Stimulated activated naive CD4-positive, alpha-beta T cell (primary cell): ENCODE measurements around the gene NUCB2.

Experiments
- DNase-seq, 6 experiments: peaks; one replicate each; lab custom pipeline; 2025; lab: John Stamatoyannopoulos, UW

Gene NUCB2

GRCh38 chr11:17268902-17269301, 7.6 kb upstream of the NUCB2 start:
- DNase-seq = no peak

GRCh38 chr11:17272801-17273200, 3.7 kb upstream of the NUCB2 start:
- DNase-seq = no peak

GRCh38 chr11:17273211-17273610, 3.3 kb upstream of the NUCB2 start:
- DNase-seq = no peak

- DNase-seq = no peak
These were observed 2.8 kb upstream of the NUCB2 start for GRCh38 chr11:17273668-17274282.

- no peak for DNase-seq
These were observed 921 bp upstream of the NUCB2 start for GRCh38 chr11:17275400-17276235.

GRCh38 chr11:17277024-17277584, 565 bp downstream of the NUCB2 start:
- peak in 3 of 6 experiments; percentile 61 to 83 (median 74) for DNase-seq

- DNase-seq = no peak
These were observed 4.1 kb downstream of the NUCB2 start for GRCh38 chr11:17280494-17281127.

- DNase-seq = no peak
These were observed 9.8 kb downstream of the NUCB2 start for GRCh38 chr11:17286332-17286731.

GRCh38 chr11:17287058-17287457, 10.5 kb downstream of the NUCB2 start:
- no peak for DNase-seq

- DNase-seq = no peak
These were observed 15.2 kb downstream of the NUCB2 start for GRCh38 chr11:17291710-17292109.

GRCh38 chr11:17293311-17293710, 16.8 kb downstream of the NUCB2 start:
- DNase-seq = no peak

- DNase-seq = no peak
These were observed 17.5 kb downstream of the NUCB2 start for GRCh38 chr11:17294033-17294432.

- DNase-seq = no peak
These were observed 20.5 kb downstream of the NUCB2 start for GRCh38 chr11:17296852-17297559.

GRCh38 chr11:17298302-17298701, 21.8 kb downstream of the NUCB2 start:
- DNase-seq = no peak

- no peak for DNase-seq
These were observed 23.8 kb downstream of the NUCB2 start for GRCh38 chr11:17300372-17300771.

- no peak for DNase-seq
These were observed 37.1 kb downstream of the NUCB2 start for GRCh38 chr11:17313349-17314231.

GRCh38 chr11:17314232-17314547, 37.7 kb downstream of the NUCB2 start:
- no peak for DNase-seq

GRCh38 chr11:17314904-17315426, 38.4 kb downstream of the NUCB2 start:
- no peak for DNase-seq

- no peak for DNase-seq
These were observed 52.4 kb downstream of the NUCB2 start for GRCh38 chr11:17328871-17329494.

GRCh38 chr11:17331669-17332068, 55.1 kb downstream of the NUCB2 start:
- no peak for DNase-seq
